Activated CD8-positive, alpha-beta T cell treated with anti-CD3 and anti-CD28 coated beads for 36 hours (primary cell): Measurements from ENCODE around the gene KCTD5. TPM values are rescaled to one million over a fixed set of nuclear protein-coding genes. Genes with fewer than 3 reads are reported as not detected.

ENCODE experiments used
- ATAC-seq: fragments of 200-7000 bp; cut with Tn5 transposase; one replicate; pipeline ENCODE4 v1.10.0; 2021; ENCODE audit warnings: mild to moderate bottlenecking, moderate library complexity
- CTCF ChIA-PET: fragments of 350-600 bp; sonication (Branson Sonifier 250); formaldehyde crosslinking; loops from one replicate; lab custom pipeline; 2021; ENCODE audit warnings: antibody characterized with exemption; lab: Charles Lee
- POLR2A ChIA-PET: fragments of 350-600 bp; sonication (Branson Sonifier 250); formaldehyde crosslinking; loops from one replicate; lab custom pipeline; 2021; ENCODE audit warnings: antibody characterized with exemption; lab: Charles Lee
- DNase-seq: peaks from one replicate; pipeline ENCODE4 v3.0.0-alpha.2; 2020
- H3K27ac Mint-ChIP-seq: one replicate; pipeline ENCODE4 v1.8.0; 2021; ENCODE audit warnings: mild to moderate bottlenecking, mixed read lengths
- H3K27me3 Mint-ChIP-seq: one replicate; pipeline ENCODE4 v1.8.0; 2021; ENCODE audit warnings: mixed read lengths
- H3K36me3 Mint-ChIP-seq: one replicate; pipeline ENCODE4 v1.8.0; 2021; ENCODE audit warnings: low read depth, mixed read lengths
- H3K4me1 Mint-ChIP-seq: one replicate; pipeline ENCODE4 v1.8.0; 2021; ENCODE audit warnings: low read depth, mixed read lengths
- H3K4me3 Mint-ChIP-seq: one replicate; pipeline ENCODE4 v1.8.0; 2021; ENCODE audit warnings: mild to moderate bottlenecking, moderate library complexity, mixed read lengths
- H3K9me3 Mint-ChIP-seq: one replicate; pipeline ENCODE4 v1.8.0; 2021; ENCODE audit warnings: mixed read lengths
- intact Hi-C: fragments of 100-400 bp; cut with micrococcal nuclease; formaldehyde crosslinking; loops from one replicate; pipeline ENCODE4 v1.10.0; 2022
- total RNA-seq, 2 experiments: library from RNA; stranded (reverse); gene quantifications; one replicate each; pipeline ENCODE4 v1.2.3, GENCODE V29; 2021
- TF ChIP-seq, protein P1 (sequence below): fragments of 200-600 bp; IDR thresholded peaks from one replicate; pipeline ENCODE4 v1.8.0; 2022; ENCODE audit warnings: antibody characterized with exemption, mild to moderate bottlenecking

The KCTD5 gene
- total RNA-seq, 2 experiments from 2014 or later = 26.0 to 27.3 TPM

GRCh38 chr16:2756288-2757015 lies 74.1 kb downstream of the KCTD5 start:
- DNase-seq (no peak), ATAC-seq (no peak)
- Mint-ChIP-seq H3K27ac (peak overlapping the region; percentile 59), H3K36me3 (peaks cover 81% of the 10 kb centered on the region), H3K9me3 (no peaks in the 10 kb centered on the region), H3K4me1 (peaks cover 44% of the 10 kb centered on the region), H3K27me3 (no peaks in the 10 kb centered on the region), H3K4me3 (no peak overlapping the region)
- POLR2A ChIA-PET = interaction anchor here (0.9 to 4.6 kb wide), 5 partner anchors 9 to 112 kb away, joined by 3 to 45 read pairs (median 9); no protein-coding TSS in a partner anchor
- TF ChIP-seq, protein P1, sequence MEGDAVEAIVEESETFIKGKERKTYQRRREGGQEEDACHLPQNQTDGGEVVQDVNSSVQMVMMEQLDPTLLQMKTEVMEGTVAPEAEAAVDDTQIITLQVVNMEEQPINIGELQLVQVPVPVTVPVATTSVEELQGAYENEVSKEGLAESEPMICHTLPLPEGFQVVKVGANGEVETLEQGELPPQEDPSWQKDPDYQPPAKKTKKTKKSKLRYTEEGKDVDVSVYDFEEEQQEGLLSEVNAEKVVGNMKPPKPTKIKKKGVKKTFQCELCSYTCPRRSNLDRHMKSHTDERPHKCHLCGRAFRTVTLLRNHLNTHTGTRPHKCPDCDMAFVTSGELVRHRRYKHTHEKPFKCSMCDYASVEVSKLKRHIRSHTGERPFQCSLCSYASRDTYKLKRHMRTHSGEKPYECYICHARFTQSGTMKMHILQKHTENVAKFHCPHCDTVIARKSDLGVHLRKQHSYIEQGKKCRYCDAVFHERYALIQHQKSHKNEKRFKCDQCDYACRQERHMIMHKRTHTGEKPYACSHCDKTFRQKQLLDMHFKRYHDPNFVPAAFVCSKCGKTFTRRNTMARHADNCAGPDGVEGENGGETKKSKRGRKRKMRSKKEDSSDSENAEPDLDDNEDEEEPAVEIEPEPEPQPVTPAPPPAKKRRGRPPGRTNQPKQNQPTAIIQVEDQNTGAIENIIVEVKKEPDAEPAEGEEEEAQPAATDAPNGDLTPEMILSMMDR = no peak
- intact Hi-C loops = no loop called here
- CTCF ChIA-PET = no interaction called here

GRCh38 chr16:2757344-2757743 lies 75.0 kb downstream of the KCTD5 start:
- TF ChIP-seq, protein P1 = no peak
- H3K4me1 Mint-ChIP-seq = peaks cover 43% of the 10 kb centered on the region

More at GRCh38 chr16:2757344-2757743, 75.0 kb downstream of the KCTD5 start:
- H3K9me3 Mint-ChIP-seq = no peaks in the 10 kb centered on the region
- ChIA-PET CTCF (interaction anchor here (1.1 kb wide), 1 partner anchor 111 kb away, joined by 3 read pairs; no protein-coding TSS in a partner anchor), POLR2A (interaction anchor here (1.2 to 4.6 kb wide), 6 partner anchors 8 to 21 kb away, joined by 4 to 45 read pairs (median 9); no protein-coding TSS in a partner anchor)
- no peaks in the 10 kb centered on the region for H3K27me3 Mint-ChIP-seq
- no peak for ATAC-seq
- H3K36me3 Mint-ChIP-seq = peaks cover 89% of the 10 kb centered on the region
- no peak for DNase-seq
- H3K4me3 Mint-ChIP-seq = no peak overlapping the region
- H3K27ac Mint-ChIP-seq = peak overlapping the region; percentile 60
- intact Hi-C loops = no loop called here

Other genes starting within 250 kb of the KCTD5 start
- 10 to 100 TPM; 23.2 to 30.7 TPM for gene TEDC2, start 222.4 kb upstream of the KCTD5 start, total RNA-seq
- gene NTN3, start 211.2 kb upstream of the KCTD5 start, total RNA-seq = not detected
- 10 to 100 TPM; 16.6 to 16.7 TPM for gene TBC1D24, start 207.4 kb upstream of the KCTD5 start, total RNA-seq
- gene ATP6V0C, start 168.6 kb upstream of the KCTD5 start, total RNA-seq = 10 to 100 TPM; 85.9 to 88.6 TPM
- 10 to 100 TPM; 28.2 to 29.0 TPM for gene AMDHD2, start 162.2 kb upstream of the KCTD5 start, total RNA-seq
- gene CEMP1, start 151.1 kb upstream of the KCTD5 start, total RNA-seq = not detected
- gene PDPK1, start 144.5 kb upstream of the KCTD5 start, total RNA-seq = 10 to 100 TPM; 32.4 to 33.9 TPM
- 1 to 10 TPM; 1.2 to 1.4 TPM for gene PRSS27, start 37.7 kb downstream of the KCTD5 start, total RNA-seq
- gene SRRM2, start 70.1 kb downstream of the KCTD5 start, total RNA-seq = 100 to 1,000 TPM; 518 to 561 TPM
- gene ELOB, start 94.8 kb downstream of the KCTD5 start, total RNA-seq = 100 to 1,000 TPM; 174 to 178 TPM
- under 1 TPM in 1 of 2 experiments, not detected in 1; 0.29 TPM for gene PRSS33, start 105.0 kb downstream of the KCTD5 start, total RNA-seq
- not detected for gene PRSS41, start 115.9 kb downstream of the KCTD5 start, total RNA-seq
- gene PRSS21, start 134.7 kb downstream of the KCTD5 start, total RNA-seq = 10 to 100 TPM; 11.3 to 12.5 TPM
- gene ZG16B, start 147.8 kb downstream of the KCTD5 start, total RNA-seq = 1 to 10 TPM in 1 of 2 experiments, under 1 TPM in 1; 0.97 to 2.1 TPM
- not detected for gene PRSS22, start 175.6 kb downstream of the KCTD5 start, total RNA-seq
- 10 to 100 TPM; 18.9 to 19.3 TPM for gene FLYWCH2, start 200.7 kb downstream of the KCTD5 start, total RNA-seq
- gene FLYWCH1, start 229.4 kb downstream of the KCTD5 start, total RNA-seq = 10 to 100 TPM; 33.4 to 34.9 TPM